Ovary (tissue), 9 donors: ENCODE measurements around the gene PPP6R2. TPM values are rescaled to one million over a fixed set of nuclear protein-coding genes. Genes with fewer than 3 reads are reported as not detected.

Experiments used
- DNase-seq, 5 donors: peaks; one replicate each; pipeline ENCODE4 v3.0.0-alpha.2; 2019 to 2020
- H3K27ac ChIP-seq, 2 donors: fragments of 200-600 bp; one replicate each; pipeline versions ENCODE4 v1.5.1 to v1.8.0; 2019 to 2022
- H3K27me3 ChIP-seq: fragments of 200-600 bp; one replicate; pipeline ENCODE4 v1.8.0; 2022
- H3K36me3 ChIP-seq: fragments of 200-600 bp; sonication (generic); one replicate; pipeline ENCODE4 v1.5.1; 2019
- H3K4me1 ChIP-seq: one replicate; pipeline ENCODE4 v1.8.1; 2013; ENCODE audit warnings: mild to moderate bottlenecking, moderate library complexity; ENCODE audit not compliant: insufficient read depth
- H3K4me3 ChIP-seq: fragments of 200-600 bp; sonication (generic); one replicate; pipeline ENCODE4 v1.5.1; 2017
- H3K9me3 ChIP-seq, 2 donors: fragments of 200-600 bp in 1 of 2; sonication (generic) in 1 of 2; one replicate each; pipeline versions ENCODE4 v1.5.1 to v1.8.1; 2013 to 2019; ENCODE audit warnings: mild to moderate bottlenecking in 1 of 2, moderate library complexity in 1 of 2
- EP300 ChIP-seq: sonication (generic); formaldehyde crosslinking; IDR thresholded peaks from one replicate; pipeline ENCODE4 v1.6.1; 2017; ENCODE audit warnings: antibody characterized with exemption
- POLR2A ChIP-seq: fragments of 450-650 bp; IDR thresholded peaks from one replicate; pipeline ENCODE4 v1.6.1; 2017; ENCODE audit warnings: antibody characterized with exemption, mild to moderate bottlenecking, moderate library complexity
- WGBS, 3 donors: extraction: QIAGEN DNeasy Blood & Tissue Kit in 1 of 3; methylation state at CpG; one replicate each; pipeline versions ENCODE4 v1.1.5 to v1.1.7; 2013 to 2017; 5-methylcytosine and 5-hydroxymethylcytosine counted together
- intact Hi-C, 4 donors: fragments of 100-400 bp; cut with DNase I; formaldehyde crosslinking; loops; one replicate each; pipeline versions ENCODE4 v1.11.0 to v1.15.1; 2022 to 2023
- polyA plus RNA-seq, 2 donors: library from polyadenylated mRNA; stranded (reverse); fragments of 200-250 nt in 1 of 2; fragments of 350-450 nt in 1 of 2; fragmentation: Illumina TruSeq in 1 of 2; extraction: RNeasy Lipid Tissue Mini Kit (QIAGEN cat#74804) in 1 of 2; gene quantifications; one replicate each; pipeline ENCODE4 v1.2.3, GENCODE V29; 2013 to 2014
- total RNA-seq, 7 donors: library from RNA; depleted of rRNA in 2 of 7; stranded (reverse); fragments of >200 nt in 2 of 7; fragmentation: NEBNext Ultra II Directional in 3 of 7; extraction: Animal tissue kit (Norgen Biotek cat#: 25700) in 3 of 7; gene quantifications; one replicate each; pipeline versions ENCODE4 v1.1.0 to v1.2.4, GENCODE V29; 2016 to 2023
- TF ChIP-seq, protein P1 (sequence below), 3 donors: fragments of 450-650 bp in 2 of 3; fragments of 200-600 bp in 1 of 3; IDR thresholded peaks; one replicate each; pipeline versions ENCODE4 v1.5.1 to v1.8.0; 2016 to 2022; ENCODE audit warnings: antibody characterized with exemption in 3 of 3, mild to moderate bottlenecking in 1 of 3
- donor health status: DM: no; HTN: no; CAD: no; lungs with moderate emphysema.
- donor health status: DM: no; HTN: no; CAD: no.
- donor health status: Bipolar disorder and iron deficiency.
- donor health status: DM: yes; HTN: yes; CAD: no.
- donor health status: DM: no; HTN: no; CAD: no.
- donor health status: DM: yes; HTN: yes; CAD: no.

PPP6R2 gene
- total and polyA plus RNA-seq, 9 donors: 8.2 to 52.9 (median 35.1) TPM

DNA sequence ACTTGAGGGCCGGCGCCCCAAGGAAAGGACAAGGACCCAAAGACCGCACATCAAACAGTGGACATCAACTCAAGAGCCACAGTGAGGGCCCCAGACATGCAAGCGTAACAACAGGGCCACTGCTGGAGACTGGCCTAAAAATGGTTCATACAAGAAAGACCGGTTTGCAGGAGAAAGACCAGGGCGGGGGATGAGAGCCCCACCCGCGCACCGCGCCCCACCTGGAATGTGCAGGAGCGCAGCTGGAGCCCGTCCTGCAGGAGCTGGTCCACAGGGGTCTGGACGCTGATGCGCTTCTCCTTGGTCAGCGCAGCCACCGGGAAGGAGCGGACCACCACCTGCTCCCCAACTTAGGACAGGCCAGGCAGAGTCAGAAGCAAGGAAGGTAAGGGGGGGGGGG, 117.8 kb downstream of the PPP6R2 start:
- H3K36me3 ChIP-seq: no peaks in the 10 kb centered on the region
- no peak for DNase-seq
- WGBS, 3 donors: 94 to 95% (median 95%) methylated on average over 17 of the region's 17 CpGs
- no peaks in the 10 kb centered on the region for H3K4me1 ChIP-seq
- no peak overlapping the region for H3K4me3 ChIP-seq
- H3K27ac ChIP-seq: no peak overlapping the region
- no peaks in the 10 kb centered on the region for H3K9me3 ChIP-seq
- no peaks in the 10 kb centered on the region for H3K27me3 ChIP-seq
- TF ChIP-seq EP300 (no peak), POLR2A (no peak)
- TF ChIP-seq, protein P1, sequence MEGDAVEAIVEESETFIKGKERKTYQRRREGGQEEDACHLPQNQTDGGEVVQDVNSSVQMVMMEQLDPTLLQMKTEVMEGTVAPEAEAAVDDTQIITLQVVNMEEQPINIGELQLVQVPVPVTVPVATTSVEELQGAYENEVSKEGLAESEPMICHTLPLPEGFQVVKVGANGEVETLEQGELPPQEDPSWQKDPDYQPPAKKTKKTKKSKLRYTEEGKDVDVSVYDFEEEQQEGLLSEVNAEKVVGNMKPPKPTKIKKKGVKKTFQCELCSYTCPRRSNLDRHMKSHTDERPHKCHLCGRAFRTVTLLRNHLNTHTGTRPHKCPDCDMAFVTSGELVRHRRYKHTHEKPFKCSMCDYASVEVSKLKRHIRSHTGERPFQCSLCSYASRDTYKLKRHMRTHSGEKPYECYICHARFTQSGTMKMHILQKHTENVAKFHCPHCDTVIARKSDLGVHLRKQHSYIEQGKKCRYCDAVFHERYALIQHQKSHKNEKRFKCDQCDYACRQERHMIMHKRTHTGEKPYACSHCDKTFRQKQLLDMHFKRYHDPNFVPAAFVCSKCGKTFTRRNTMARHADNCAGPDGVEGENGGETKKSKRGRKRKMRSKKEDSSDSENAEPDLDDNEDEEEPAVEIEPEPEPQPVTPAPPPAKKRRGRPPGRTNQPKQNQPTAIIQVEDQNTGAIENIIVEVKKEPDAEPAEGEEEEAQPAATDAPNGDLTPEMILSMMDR (IDR thresholded peaks at IDR 0.05): no peak
- intact Hi-C loops: no loop called here

DNA sequence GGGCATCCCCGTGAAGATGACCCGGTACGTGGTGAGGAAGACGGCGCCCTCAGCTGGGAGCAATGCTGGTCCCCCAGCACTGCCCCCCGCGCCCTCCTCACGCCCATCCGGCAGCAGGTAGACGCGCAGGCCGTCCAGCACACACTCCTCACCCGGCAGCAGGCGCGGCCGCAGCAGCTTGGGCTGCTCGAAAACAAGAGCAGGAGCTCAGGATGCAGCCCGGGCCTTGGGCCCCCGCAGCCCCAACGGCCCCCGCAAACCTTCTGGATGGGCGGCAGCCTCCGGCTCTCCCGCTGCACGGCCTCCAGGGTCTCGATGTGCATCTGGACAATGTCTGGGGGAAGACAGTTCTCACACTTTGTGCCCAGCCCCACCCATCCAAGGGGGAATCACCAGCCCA, 118.4 kb downstream of the PPP6R2 start:
- H3K9me3 ChIP-seq: no peaks in the 10 kb centered on the region

DNA sequence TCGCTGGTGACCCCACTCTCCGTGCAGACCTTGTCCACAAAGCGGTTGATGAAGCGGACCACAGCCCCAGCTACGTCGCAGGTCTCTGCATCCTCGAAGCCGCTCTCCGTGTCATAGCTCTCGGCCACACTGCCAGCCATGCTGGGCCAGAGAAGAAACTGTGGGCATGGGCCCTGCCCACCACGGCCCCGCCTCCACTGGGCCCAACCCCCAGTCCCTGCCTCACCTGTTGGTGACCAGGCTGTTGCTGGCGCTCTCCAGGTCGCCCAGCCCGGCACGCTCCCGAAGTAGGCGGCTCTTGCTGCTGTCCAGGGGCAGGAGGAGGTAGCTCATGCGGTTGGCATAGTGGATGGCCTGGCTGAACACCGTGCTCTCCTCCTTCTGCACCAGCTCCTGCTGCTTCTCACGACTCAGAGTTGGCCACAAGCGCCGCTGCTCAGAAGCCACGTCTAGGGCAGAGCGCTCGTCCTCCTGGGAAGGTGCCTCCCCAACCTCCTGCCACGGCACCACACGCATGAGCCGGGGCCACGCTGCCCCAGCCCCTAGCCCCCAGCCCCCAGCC, 118.9 kb downstream of the PPP6R2 start:
- 92 to 95% (median 93%) methylated on average over 30 of the region's 30 CpGs for WGBS, 3 donors
- intact Hi-C loops: no loop called here
- H3K36me3 ChIP-seq: no peaks in the 10 kb centered on the region

More for the DNA sequence above, 118.4 kb downstream of the PPP6R2 start:
- Histone ChIP-seq H3K36me3 (no peaks in the 10 kb centered on the region), H3K27ac (no peak overlapping the region), H3K4me3 (no peak overlapping the region), H3K27me3 (no peaks in the 10 kb centered on the region), H3K4me1 (no peaks in the 10 kb centered on the region)
- 87 to 92% (median 88%) methylated on average over 22 to 26 of the region's 26 CpGs for WGBS, 3 donors
- intact Hi-C loops: no loop called here
- DNase-seq: no peak
- TF ChIP-seq, protein P1 (IDR thresholded peaks at IDR 0.05): no peak
- no peak for TF ChIP-seq EP300
- TF ChIP-seq POLR2A: no peak

DNA sequence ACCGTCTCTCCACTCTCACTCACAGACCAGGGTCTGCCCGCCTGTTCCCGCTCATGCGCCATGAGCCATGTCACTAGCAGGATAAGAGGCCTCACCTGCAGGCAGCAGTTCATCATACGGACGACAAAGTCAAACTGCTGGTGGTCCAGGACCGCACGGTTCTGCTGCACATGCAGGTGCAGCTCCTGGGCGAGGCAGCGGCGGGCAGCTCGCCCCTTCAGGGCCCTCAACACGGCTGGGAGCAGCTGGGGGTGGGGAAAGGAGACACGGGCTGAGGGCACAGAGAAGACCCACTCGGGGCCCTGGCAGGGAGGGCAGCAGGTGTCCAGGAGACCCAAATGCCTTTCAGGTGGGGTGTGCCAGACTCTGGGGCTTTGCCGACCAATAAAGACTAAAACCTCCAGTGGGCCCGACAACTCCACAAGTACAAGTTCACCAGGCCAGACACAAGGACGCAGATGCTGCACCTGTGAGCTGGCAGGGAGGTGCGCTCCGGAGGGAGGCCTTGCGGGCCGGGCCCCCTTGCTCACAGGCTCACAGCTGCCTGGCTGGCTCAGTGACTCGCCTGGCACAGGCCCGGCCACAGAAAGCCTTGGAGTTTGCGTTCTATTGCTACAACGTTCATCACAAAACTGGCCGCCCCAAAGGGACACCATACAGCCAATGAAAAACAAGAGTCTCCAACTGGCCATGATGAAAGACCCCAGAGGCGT, 120.2 kb downstream of the PPP6R2 start:
- H3K27me3 ChIP-seq: no peaks in the 10 kb centered on the region
- H3K9me3 ChIP-seq: no peaks in the 10 kb centered on the region
- no peaks in the 10 kb centered on the region for H3K4me1 ChIP-seq
- no peak overlapping the region for H3K27ac ChIP-seq
- H3K36me3 ChIP-seq: no peaks in the 10 kb centered on the region
- TF ChIP-seq, protein P1 (IDR thresholded peaks at IDR 0.05): no peak
- TF ChIP-seq POLR2A: no peak
- TF ChIP-seq EP300: no peak
- WGBS, 3 donors: 87 to 93% (median 90%) methylated on average over 28 of the region's 28 CpGs
- intact Hi-C loops: no loop called here
- DNase-seq: no peak
- H3K4me3 ChIP-seq: no peak overlapping the region

More for the DNA sequence above, 118.9 kb downstream of the PPP6R2 start:
- H3K4me3 ChIP-seq: no peak overlapping the region
- DNase-seq: no peak
- H3K9me3 ChIP-seq: no peaks in the 10 kb centered on the region
- no peaks in the 10 kb centered on the region for H3K27me3 ChIP-seq
- H3K4me1 ChIP-seq: no peaks in the 10 kb centered on the region
- no peak for TF ChIP-seq EP300
- TF ChIP-seq, protein P1 (IDR thresholded peaks at IDR 0.05): no peak
- TF ChIP-seq POLR2A: no peak
- no peak overlapping the region for H3K27ac ChIP-seq
